NCI-H146 treated with DMSO at 0.1 percent for 48 hours (cell line): ENCODE results near the gene FSTL4.
A peak's percentile ranks its signal among the peaks of the same experiment; 100 is the strongest.
"Not testable (repeated sequence)": the region's sequence is repeated elsewhere in the genome, so short reads cannot be mapped to it uniquely, and the experiment has no call there.

ENCODE experiments used
- DNase-seq: peaks from one replicate; lab custom pipeline; 2025; ENCODE audit not compliant: unreplicated experiment; lab: John Stamatoyannopoulos, UW

FSTL4 gene

GRCh38 chr5:133202066-133202665 lies 410.2 kb downstream of the FSTL4 start:
- no peak for DNase-seq

GRCh38 chr5:133201310-133201709 lies 411.0 kb downstream of the FSTL4 start:
- no peak for DNase-seq

DNA sequence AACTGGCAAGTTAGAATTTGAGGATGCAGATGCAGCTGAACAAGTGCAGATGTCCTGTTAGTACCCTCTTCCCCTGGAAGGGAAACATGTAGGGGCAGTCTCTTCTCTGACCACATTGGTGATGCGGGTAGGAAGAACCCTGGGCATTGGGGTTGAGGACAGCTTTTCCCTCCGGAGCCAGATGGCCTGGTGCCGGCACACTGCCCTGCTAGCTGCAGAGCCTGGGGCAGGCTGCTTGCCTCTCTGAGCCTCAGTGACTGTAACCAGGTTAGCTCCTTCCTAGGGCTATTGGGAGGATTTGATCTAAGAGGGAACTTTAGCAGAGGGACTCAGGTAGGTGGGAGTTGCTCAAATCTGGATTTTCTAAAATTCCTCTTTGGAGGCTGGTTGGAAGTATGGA lies 412.1 kb downstream of the FSTL4 start:
- DNase-seq: no peak

DNA sequence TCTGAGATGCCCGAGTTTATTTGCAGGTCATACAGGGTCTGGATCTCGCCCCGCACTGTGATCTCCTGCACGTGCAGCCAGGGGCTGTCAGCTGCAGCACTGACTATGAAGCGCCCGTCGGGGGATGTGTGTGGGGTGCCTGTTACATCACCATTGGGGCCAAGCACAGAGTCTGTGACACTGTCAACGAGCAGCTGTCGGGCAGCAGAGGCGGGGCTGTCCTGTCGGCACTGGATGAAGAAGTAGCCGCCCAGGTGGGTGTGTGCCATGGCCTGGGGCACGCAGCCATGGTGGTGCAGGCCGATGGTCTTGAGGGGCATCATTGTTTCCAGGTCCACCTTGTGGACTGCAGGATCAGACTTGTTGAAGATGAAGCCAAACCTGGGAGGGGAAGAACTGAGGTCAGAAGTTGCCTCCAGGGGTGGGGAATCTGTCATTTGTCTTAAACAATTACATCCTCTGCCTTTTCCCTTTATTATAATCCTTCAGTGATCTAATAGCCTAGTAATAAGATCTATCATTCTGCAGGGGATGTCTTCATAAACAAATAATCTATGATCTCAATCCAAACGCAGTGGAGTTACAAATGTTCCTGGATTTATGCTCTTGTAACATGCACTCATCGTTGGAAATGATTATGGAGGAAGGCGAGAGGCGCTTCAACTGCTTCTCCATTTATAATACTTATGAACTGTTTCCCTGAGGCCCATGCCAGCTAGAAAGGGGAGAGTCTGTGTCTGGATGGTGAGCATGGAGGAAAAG lies 412.7 kb downstream of the FSTL4 start:
- DNase-seq: no peak

DNA sequence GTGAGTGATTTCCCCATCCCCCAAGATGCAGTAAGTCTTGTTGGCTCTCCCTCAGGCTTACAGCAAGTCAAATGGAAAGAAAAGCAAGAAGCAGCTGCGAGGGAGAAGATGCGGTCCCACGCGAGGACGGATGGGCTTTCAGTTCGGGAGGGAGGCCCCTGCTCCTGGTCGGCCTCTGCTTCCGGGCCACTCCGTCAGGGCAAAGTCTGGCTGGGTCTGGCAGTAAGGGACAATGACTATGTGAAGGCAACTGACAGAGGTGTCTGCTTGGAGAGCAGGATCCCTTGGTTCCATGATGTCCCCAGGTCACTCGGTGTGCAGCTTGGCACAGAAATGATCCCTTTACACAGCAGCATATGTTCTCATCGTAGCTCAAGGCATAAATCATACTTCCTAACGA lies 413.8 kb downstream of the FSTL4 start:
- no peak for DNase-seq

DNA sequence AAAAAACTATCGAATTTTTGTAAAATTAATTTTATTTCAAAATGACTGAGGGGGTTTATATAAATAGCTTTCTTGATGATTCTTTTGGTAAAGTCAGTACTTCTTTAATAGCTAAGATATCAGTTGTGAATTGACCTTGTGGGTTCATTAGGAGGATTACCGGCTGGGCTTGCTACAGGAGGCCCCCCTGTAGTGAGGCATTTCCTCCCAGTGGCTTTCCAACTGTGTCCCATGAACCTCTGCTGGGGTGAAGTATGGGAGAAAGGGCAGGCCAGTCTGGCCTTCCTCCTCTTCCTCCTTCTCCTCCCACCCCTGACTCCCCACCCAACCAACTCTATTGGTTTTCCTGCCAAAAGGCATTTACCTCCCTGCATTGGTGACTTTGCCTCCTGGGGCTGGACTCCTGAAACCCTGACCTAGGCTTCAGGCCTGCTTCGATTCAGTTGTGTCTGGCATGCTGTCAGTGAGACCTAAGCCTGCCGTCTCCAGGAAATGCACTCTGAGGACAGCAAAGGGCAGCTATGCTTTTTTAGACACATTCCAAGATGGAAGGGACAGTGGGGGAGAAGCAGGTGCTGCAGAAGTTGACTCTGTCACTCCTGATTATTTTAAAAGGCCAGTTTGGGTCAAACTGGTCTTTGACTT lies 415.8 kb downstream of the FSTL4 start:
- DNase-seq: no peak

GRCh38 chr5:133195250-133195649 lies 417.1 kb downstream of the FSTL4 start:
- no peak for DNase-seq

DNA sequence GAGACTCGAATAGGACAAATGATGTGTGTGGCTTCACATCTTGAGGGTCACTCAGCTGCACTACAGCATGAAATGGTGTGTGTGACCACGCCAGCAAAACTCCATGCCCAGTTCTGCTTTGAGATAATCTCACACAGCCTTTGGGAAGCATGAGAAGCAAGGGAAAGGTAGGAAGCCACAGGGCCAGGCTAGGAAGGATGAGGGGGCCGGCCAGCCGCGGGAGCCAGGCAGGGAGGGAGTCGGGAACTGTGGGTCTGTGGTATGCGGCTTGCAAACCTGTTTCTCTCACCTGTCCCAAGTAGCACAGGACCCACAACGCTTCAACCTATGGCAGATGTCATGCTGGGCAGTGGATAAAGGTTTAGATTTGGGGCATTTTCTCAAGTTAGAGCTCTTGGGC lies 418.5 kb downstream of the FSTL4 start:
- no peak for DNase-seq

GRCh38 chr5:133192716-133193115 lies 419.6 kb downstream of the FSTL4 start:
- no peak for DNase-seq

DNA sequence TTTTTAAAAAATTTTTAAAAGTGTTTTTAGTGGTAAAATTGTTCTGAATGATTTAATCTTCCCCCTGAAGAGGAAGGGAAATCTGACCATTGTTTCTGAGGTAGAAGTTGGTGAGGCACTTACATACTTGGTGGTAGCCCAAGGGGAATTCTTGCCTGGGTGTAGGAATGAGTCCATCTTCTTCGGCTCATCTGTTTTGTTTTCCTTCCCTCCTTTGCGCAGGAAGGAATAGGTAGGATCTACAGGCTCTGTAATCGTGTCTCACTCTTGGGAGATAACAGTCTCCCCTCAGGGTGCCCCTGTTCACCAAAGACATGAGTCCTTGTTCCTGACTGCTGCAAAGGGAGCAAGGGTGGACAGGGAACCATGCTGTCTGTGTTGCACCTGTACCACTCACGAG lies 422.5 kb downstream of the FSTL4 start:
- no peak for DNase-seq

DNA sequence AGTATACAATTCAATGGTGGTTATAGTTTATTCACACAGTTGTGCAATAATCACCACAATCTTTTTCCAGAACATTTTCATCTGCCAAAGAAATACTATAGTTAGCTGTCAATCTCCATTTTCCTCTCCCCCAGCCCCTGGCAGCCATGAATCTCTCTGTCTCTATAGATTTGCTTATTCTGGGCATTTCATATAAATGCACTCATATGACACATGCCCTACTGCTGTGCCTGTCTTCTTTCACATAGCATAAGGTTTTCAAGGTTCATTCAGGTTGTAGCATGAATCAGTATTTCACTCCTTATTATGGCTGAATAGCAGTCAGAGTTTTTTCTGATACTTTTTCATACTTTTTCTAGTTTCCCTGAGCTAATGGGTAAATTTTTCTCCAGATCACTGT lies 432.9 kb downstream of the FSTL4 start:
- DNase-seq: no peak

- DNase-seq: not testable (repeated sequence)
Observed at GRCh38 chr5:133170756-133171387, 441.5 kb downstream of the FSTL4 start.

GRCh38 chr5:133164759-133165158 lies 447.6 kb downstream of the FSTL4 start:
- no peak for DNase-seq

DNA sequence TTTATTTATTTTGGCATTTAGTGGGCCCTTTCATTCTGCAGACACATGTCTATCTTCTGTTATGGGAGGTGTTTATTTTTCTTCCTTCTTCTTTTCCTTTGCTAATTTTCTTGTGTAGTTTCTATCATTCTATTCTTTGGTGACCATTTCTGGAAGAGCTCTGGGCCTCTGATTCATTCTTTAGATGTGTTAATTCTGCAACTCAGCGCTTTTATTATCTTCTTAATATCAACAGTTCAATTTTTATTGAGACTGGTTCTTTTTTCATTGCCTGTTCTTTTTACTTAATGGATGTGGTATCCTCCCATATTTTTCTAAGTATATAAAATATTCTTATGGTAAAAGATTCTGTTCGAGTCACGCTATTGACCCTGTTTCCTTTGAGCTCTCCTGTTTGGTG lies 448.5 kb downstream of the FSTL4 start:
- no peak for DNase-seq

DNA sequence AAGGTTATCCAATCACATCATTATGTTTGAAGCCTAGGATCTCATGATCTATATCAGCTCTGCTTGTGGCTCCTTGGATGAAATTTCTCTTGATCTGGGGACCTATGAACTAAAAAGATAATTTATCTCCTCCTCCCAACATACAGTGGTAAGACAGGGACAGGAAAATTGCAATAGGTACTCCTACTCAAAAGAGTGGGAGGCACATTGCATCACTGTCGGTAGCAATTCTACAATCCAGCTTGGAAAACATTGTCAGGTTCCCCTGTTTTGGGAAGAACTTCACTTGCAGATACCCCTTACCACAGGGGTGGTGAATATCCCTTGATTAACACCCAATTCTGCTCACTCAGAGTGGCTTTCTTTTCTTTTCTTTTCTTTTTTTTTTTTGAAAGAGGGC lies 452.8 kb downstream of the FSTL4 start:
- DNase-seq: no peak

DNA sequence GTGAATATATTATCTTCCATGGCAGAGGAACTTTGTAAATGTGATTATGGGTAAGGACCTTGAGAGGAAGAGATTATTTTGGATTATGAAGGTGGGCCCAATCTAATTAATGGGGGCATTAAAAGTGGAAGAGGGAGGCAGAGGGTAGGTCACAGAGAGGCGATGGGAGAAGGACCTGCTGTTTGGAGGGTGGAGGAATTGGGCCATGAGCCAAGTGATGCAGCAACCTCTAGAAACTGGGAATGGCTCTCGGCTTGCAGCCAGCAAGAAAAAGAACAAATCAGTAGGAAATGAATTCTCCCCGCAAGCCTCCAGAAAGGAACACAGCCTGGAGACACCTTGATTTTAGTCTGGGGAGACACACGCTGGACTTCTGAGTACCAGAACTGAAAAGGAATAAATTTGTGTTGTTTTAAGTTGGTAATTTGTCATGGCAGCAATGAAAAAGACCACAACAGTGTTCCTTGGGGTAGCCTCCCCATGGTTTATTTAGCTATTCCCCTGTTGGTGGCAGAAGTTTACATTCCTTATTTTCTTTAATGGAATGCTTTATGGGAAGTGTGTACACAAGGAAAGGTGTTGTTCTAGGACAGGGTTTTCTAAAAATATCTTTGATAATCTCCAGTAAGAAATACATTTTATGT lies 456.9 kb downstream of the FSTL4 start:
- no peak for DNase-seq

DNA sequence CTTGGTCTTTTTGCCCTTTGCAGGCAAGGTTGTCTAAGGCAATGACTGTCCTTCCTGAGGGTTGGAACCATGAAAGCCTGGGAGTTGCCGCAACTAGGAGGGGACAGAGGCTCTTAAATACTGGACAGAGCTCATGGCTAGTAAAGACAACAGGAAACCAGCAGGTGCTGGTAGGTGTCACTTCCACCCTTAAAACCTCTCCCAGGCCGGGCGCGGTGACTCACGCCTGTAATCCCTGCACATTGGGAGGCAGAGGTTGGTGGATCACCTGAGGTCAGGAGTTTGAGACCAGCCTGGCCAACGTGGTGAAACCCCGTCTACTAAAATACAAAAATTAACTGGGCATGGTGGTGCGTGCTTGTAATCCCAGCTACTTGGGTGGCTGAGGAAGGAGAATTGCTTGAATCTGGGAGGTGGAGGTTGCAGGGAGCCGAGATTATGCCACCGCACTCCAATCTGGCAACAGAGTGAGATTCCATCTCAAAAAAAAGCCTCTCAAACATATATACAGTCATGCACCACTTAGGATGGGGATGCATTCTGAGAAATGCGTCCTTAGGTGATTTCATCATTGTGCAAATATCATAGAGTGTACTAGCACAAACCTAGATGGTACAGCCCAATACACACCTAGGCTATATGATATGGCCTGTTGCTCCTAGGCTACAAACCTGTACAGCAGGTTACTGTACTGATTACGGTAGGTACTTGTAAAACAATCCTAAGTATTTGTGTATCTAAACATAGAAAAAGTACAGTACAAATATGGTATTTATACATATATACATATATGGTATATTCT lies 457.9 kb downstream of the FSTL4 start:
- DNase-seq: no peak

- DNase-seq: no peak
Observed at GRCh38 chr5:133150909-133151544, 461.3 kb downstream of the FSTL4 start.

GRCh38 chr5:133149345-133149744 lies 463.0 kb downstream of the FSTL4 start:
- DNase-seq: peak; percentile 48
